Endothelial cell of umbilical vein (primary cell): ENCODE data around the gene RYR3. TPM values are rescaled to one million over a fixed set of nuclear protein-coding genes. Genes with fewer than 3 reads are reported as not detected.

ENCODE experiments used
- BruUV-seq: library from RNA; stranded (reverse); fragments of 400-500 nt; replicated peaks from 2 replicates; lab custom pipeline; 2021; lab: Mats Ljungman, UMichigan
- CTCF ChIA-PET: fragments of 300-600, 350-600 bp; sonication (Branson Sonifier 250); formaldehyde crosslinking; loops from one replicate; lab custom pipeline; 2021; ENCODE audit warnings: antibody characterized with exemption, inconsistent platforms; lab: Charles Lee
- POLR2A ChIA-PET: fragments of 300-600, 350-600 bp; sonication (Branson Sonifier 250); formaldehyde crosslinking; loops from one replicate; lab custom pipeline; 2021; ENCODE audit warnings: antibody characterized with exemption, inconsistent platforms; lab: Charles Lee
- DNase-seq: peaks from one replicate; pipeline ENCODE4 v3.0.0-alpha.2; 2011; ENCODE audit warnings: low read depth, low spot score
- FAIRE-seq: peaks from 2 replicates; lab custom pipeline; 2011; peaks lifted over from hg19 to GRCh38; lab: Jason Lieb, UNC
- H2AFZ ChIP-seq: 2 replicates; pipeline ENCODE4 v1.6.0; 2012; ENCODE audit warnings: low read depth, low read length, control low read depth, inconsistent platforms
- H3K27ac ChIP-seq: 2 replicates; pipeline ENCODE4 v1.5.1; 2011; ENCODE audit warnings: low read depth, mild to moderate bottlenecking, control low read depth, low read length, moderate library complexity; ENCODE audit not compliant: insufficient read depth
- H3K27me3 ChIP-seq, 2 experiments: 2 replicates each; pipeline versions ENCODE4 v1.6.0 to v1.6.1; 2011; ENCODE audit warnings: low read length in 2 of 2, mixed read lengths in 1 of 2; ENCODE audit not compliant: control insufficient read depth in 2 of 2, insufficient read depth in 2 of 2
- H3K36me3 ChIP-seq, 2 experiments: 2 replicates in 1 of 2; 3 replicates in 1 of 2; pipeline ENCODE4 v1.5.1; 2011; ENCODE audit warnings: low read length in 2 of 2, mild to moderate bottlenecking in 1 of 2, moderate library complexity in 1 of 2; ENCODE audit not compliant: control insufficient read depth in 2 of 2, insufficient read depth in 2 of 2; ENCODE audit errors: extremely low read depth in 1 of 2
- H3K4me1 ChIP-seq: 3 replicates; pipeline ENCODE4 v1.5.1; 2011; ENCODE audit warnings: mild to moderate bottlenecking, low read length; ENCODE audit not compliant: control insufficient read depth, insufficient read depth; ENCODE audit errors: extremely low read depth
- H3K4me2 ChIP-seq: 2 replicates; pipeline ENCODE4 v1.6.1; 2011; ENCODE audit warnings: low read length, control low read depth, mixed read lengths; ENCODE audit not compliant: insufficient read depth
- H3K4me3 ChIP-seq, 3 experiments: fragments of 200-600 bp in 1 of 3; sonication (generic), shearing (Covaris generic) in 1 of 3; replicated peaks in 1 of 3; 2 replicates each; pipeline ENCODE4 v1.5.1; 2011 to 2016; ENCODE audit warnings: control low read depth in 3 of 3, low read length in 3 of 3, mild to moderate bottlenecking in 2 of 3, inconsistent platforms in 1 of 3, low read depth in 1 of 3, moderate library complexity in 1 of 3; ENCODE audit not compliant: insufficient read depth in 1 of 3
- H3K79me2 ChIP-seq: 2 replicates; pipeline ENCODE4 v1.6.0; 2012; ENCODE audit warnings: low read length, inconsistent platforms; ENCODE audit not compliant: control insufficient read depth, insufficient read depth
- H3K9ac ChIP-seq: replicated peaks from 2 replicates; pipeline ENCODE3; 2011; ENCODE audit warnings: low read length, control low read depth; ENCODE audit not compliant: insufficient read depth; ENCODE audit errors: extremely low read depth
- H3K9me1 ChIP-seq: replicated peaks from 3 replicates; pipeline ENCODE4 v1.6.0; 2011; ENCODE audit warnings: mild to moderate bottlenecking, low read length; ENCODE audit not compliant: control insufficient read depth, insufficient read depth; ENCODE audit errors: extremely low read depth
- H3K9me3 ChIP-seq: replicated peaks from 2 replicates; pipeline ENCODE4 v1.5.1; 2012; ENCODE audit warnings: low read length, inconsistent platforms; ENCODE audit not compliant: control insufficient read depth, insufficient read depth
- H4K20me1 ChIP-seq: replicated peaks from 2 replicates; pipeline ENCODE3; 2011; ENCODE audit warnings: mild to moderate bottlenecking, low read length; ENCODE audit not compliant: control insufficient read depth, insufficient read depth; ENCODE audit errors: extremely low read depth
- CTCF ChIP-seq, 2 donors: IDR thresholded peaks; 1 replicate in 1 of 2; 2 replicates in 1 of 2; pipeline ENCODE4 v1.5.1; 2011; ENCODE audit warnings: low read length in 2 of 2, mild to moderate bottlenecking in 2 of 2, moderate library complexity in 2 of 2, control low read depth in 1 of 2, inconsistent platforms in 1 of 2, low read depth in 1 of 2; ENCODE audit not compliant: insufficient read depth in 1 of 2; ENCODE audit errors: extremely low read depth in 1 of 2
- EZH2 ChIP-seq: IDR thresholded peaks from 2 replicates; pipeline ENCODE4 v1.6.1; 2012; ENCODE audit warnings: borderline replicate concordance, low read depth, mild to moderate bottlenecking, moderate library complexity, low read length, inconsistent platforms; ENCODE audit not compliant: severe bottlenecking
- FOS ChIP-seq: IDR thresholded peaks from 2 replicates; pipeline ENCODE4 v1.6.1; 2011; ENCODE audit warnings: mild to moderate bottlenecking, low read length, moderate library complexity, borderline replicate concordance; ENCODE audit not compliant: insufficient read depth
- GATA2 ChIP-seq: IDR thresholded peaks from 2 replicates; pipeline ENCODE4 v1.7.0; 2011; ENCODE audit warnings: low read depth, mild to moderate bottlenecking, moderate library complexity, mixed read lengths, low read length; ENCODE audit not compliant: insufficient read length, insufficient read depth
- JUN ChIP-seq: IDR thresholded peaks from 2 replicates; pipeline ENCODE4 v1.6.1; 2011; ENCODE audit warnings: borderline replicate concordance, low read depth; ENCODE audit not compliant: insufficient read length, insufficient read depth
- MAX ChIP-seq: IDR thresholded peaks from 2 replicates; pipeline ENCODE4 v1.6.1; 2011; ENCODE audit not compliant: insufficient read depth, insufficient read length
- MYC ChIP-seq: IDR thresholded peaks from one replicate; pipeline ENCODE4 v1.6.1; 2011; ENCODE audit warnings: mild to moderate bottlenecking, low read depth, low read length
- POLR2A ChIP-seq: IDR thresholded peaks from 2 replicates; pipeline ENCODE4 v1.6.1; 2012; ENCODE audit warnings: low read depth, mild to moderate bottlenecking, control low read depth, low read length
- POLR2AphosphoS5 ChIP-seq: IDR thresholded peaks from 2 replicates; pipeline ENCODE4 v1.6.1; 2012; ENCODE audit warnings: low read depth, mild to moderate bottlenecking, control low read depth, low read length, moderate library complexity; ENCODE audit not compliant: insufficient read depth
- dilution Hi-C: fragments of 300-500 bp; cut with MboI; formaldehyde crosslinking; loops from one replicate; pipeline ENCODE4 v1.15.0; 2019; ENCODE audit warnings: low sequenced_read_pairs; ENCODE audit not compliant: extremely low pct_ligation_motif_present
- intact Hi-C: fragments of 100-400 bp; cut with micrococcal nuclease; formaldehyde crosslinking; loops from one replicate; pipeline ENCODE4 v1.10.0; 2022
- polyA plus RNA-seq, 4 experiments: library from polyadenylated mRNA; depleted of rRNA in 3 of 4; stranded (reverse) in 3 of 4; unstranded in 1 of 4; fragments of >200 nt; gene quantifications; 2 replicates each; pipeline versions ENCODE4 v1.2.1 to v1.2.3, GENCODE V29; 2011 to 2012; ENCODE audit warnings: missing spikeins in 1 of 4
- total RNA-seq: library from RNA; stranded (reverse); gene quantifications from 2 replicates; pipeline ENCODE4 v1.2.3, GENCODE V29; 2021

The RYR3 gene
- total and polyA plus RNA-seq, 2 donors (not counting 3 experiments of a cell fraction or from before 2014, with no cell fraction given), result not detected

GRCh38 chr15:33326908-33327307 lies 16.1 kb downstream of the RYR3 start:
- dilution Hi-C loops (no loop called here), intact Hi-C loops (no loop called here)
- POLR2A ChIA-PET, result no interaction called here
- Histone ChIP-seq H3K4me2 (no peak overlapping the region), H3K4me1 (no peaks in the 10 kb centered on the region), H3K9me3 (no peaks in the 10 kb centered on the region), H4K20me1 (no peaks in the 10 kb centered on the region), H3K79me2 (no peaks in the 10 kb centered on the region), H3K36me3 (no peaks in the 10 kb centered on the region), H3K9ac (no peak overlapping the region), H2AFZ (no peak overlapping the region), H3K27me3 (peaks cover 0 to 1% of the 10 kb centered on the region in 2 experiments), H3K9me1 (no peaks in the 10 kb centered on the region), H3K4me3 (no peak overlapping the region), H3K27ac (no peak overlapping the region)
- DNase-seq (no peak), FAIRE-seq (no peak)
- no peak for TF ChIP-seq CTCF (IDR thresholded peaks at IDR 0.05; ENCODE audit: extremely low read depth in 1 of 2, insufficient read depth in 1 of 2, low read depth in 1 of 2, low read length in 2 of 2)
- TF ChIP-seq JUN, result no peak
- TF ChIP-seq POLR2AphosphoS5, result no peak
- no peak for TF ChIP-seq FOS
- no peak for TF ChIP-seq MYC
- no peak for TF ChIP-seq EZH2
- TF ChIP-seq GATA2, result no peak
- no peak for TF ChIP-seq MAX
- no peak for TF ChIP-seq POLR2A
- no TSS peak for BruUV-seq
- CTCF ChIA-PET, result no interaction called here
